CD14-positive monocyte (primary cell): ENCODE measurements around the gene CRAMP1. TPM values are rescaled to one million over a fixed set of nuclear protein-coding genes. Genes with fewer than 3 reads are reported as not detected.

Experiments used
- DNase-seq, 3 donors: peaks; one replicate each; pipeline ENCODE4 v3.0.0-alpha.2; 2011 to 2022
- H2AFZ ChIP-seq: 2 replicates; pipeline ENCODE4 v1.6.0; 2012; ENCODE audit warnings: mild to moderate bottlenecking, low read depth, low read length, inconsistent platforms; ENCODE audit not compliant: insufficient read depth, poor library complexity, severe bottlenecking
- H3K27ac ChIP-seq, 2 donors: 1 replicate in 1 of 2; 2 replicates in 1 of 2; pipeline ENCODE4 v1.5.1; 2012 to 2013; ENCODE audit warnings: low read length in 2 of 2, control low read depth in 1 of 2, inconsistent platforms in 1 of 2, low read depth in 1 of 2, mild to moderate bottlenecking in 1 of 2
- H3K27me3 ChIP-seq, 2 donors: one replicate each; pipeline versions ENCODE4 v1.6.0 to v1.6.1; 2011 to 2013; ENCODE audit warnings: low read length in 2 of 2; ENCODE audit not compliant: control insufficient read depth in 2 of 2, insufficient read depth in 2 of 2
- H3K36me3 ChIP-seq, 2 donors: replicated peaks in 1 of 2; 1 replicate in 1 of 2; 2 replicates in 1 of 2; pipeline versions ENCODE4 v1.5.1 to v1.6.1; 2012 to 2013; ENCODE audit warnings: low read length in 2 of 2, control low read depth in 1 of 2, inconsistent platforms in 1 of 2, mild to moderate bottlenecking in 1 of 2; ENCODE audit not compliant: insufficient read depth in 2 of 2, control insufficient read depth in 1 of 2
- H3K4me1 ChIP-seq, 2 donors: 1 replicate in 1 of 2; 2 replicates in 1 of 2; pipeline versions ENCODE4 v1.5.1 to v1.6.1; 2012 to 2013; ENCODE audit warnings: low read length in 2 of 2, control low read depth in 1 of 2, inconsistent platforms in 1 of 2, mild to moderate bottlenecking in 1 of 2, moderate library complexity in 1 of 2; ENCODE audit not compliant: insufficient read depth in 2 of 2, control insufficient read depth in 1 of 2
- H3K4me2 ChIP-seq: replicated peaks from 2 replicates; pipeline ENCODE3; 2012; ENCODE audit warnings: low read length, moderate library complexity, mild to moderate bottlenecking; ENCODE audit not compliant: poor library complexity, severe bottlenecking; ENCODE audit errors: extremely low read depth
- H3K4me3 ChIP-seq, 3 experiments: fragments of 200-600 bp in 1 of 3; sonication (generic) in 1 of 3; replicated peaks in 1 of 3; 1 replicate in 2 of 3; 2 replicates in 1 of 3; pipeline ENCODE4 v1.5.1; 2011 to 2013; ENCODE audit warnings: low read length in 3 of 3, mild to moderate bottlenecking in 3 of 3, control low read depth in 2 of 3, low read depth in 2 of 3, inconsistent platforms in 1 of 3, moderate library complexity in 1 of 3
- H3K79me2 ChIP-seq: 2 replicates; pipeline ENCODE4 v1.6.0; 2012; ENCODE audit warnings: mild to moderate bottlenecking, control low read depth, inconsistent platforms, low read length, moderate library complexity; ENCODE audit not compliant: insufficient read depth
- H3K9ac ChIP-seq: 2 replicates; pipeline ENCODE4 v1.6.0; 2017; ENCODE audit warnings: low read length, mild to moderate bottlenecking; ENCODE audit not compliant: insufficient read depth, poor library complexity, severe bottlenecking
- H3K9me3 ChIP-seq, 2 donors: replicated peaks in 1 of 2; 1 replicate in 1 of 2; 2 replicates in 1 of 2; pipeline versions ENCODE4 v1.5.1 to v1.6.1; 2012 to 2013; ENCODE audit warnings: low read length in 2 of 2, control low read depth in 1 of 2; ENCODE audit not compliant: control insufficient read depth in 1 of 2, insufficient read depth in 1 of 2
- H4K20me1 ChIP-seq: 2 replicates; pipeline ENCODE4 v1.6.0; 2012; ENCODE audit warnings: mild to moderate bottlenecking, low read length, control low read depth, moderate library complexity; ENCODE audit not compliant: insufficient read depth
- H3K27ac Mint-ChIP-seq, 7 donors: one replicate each; pipeline ENCODE4 v1.8.0; 2020; ENCODE audit warnings: mild to moderate bottlenecking in 7 of 7, mixed read lengths in 7 of 7, moderate library complexity in 6 of 7, inconsistent platforms in 2 of 7
- H3K27me3 Mint-ChIP-seq, 3 donors: one replicate each; pipeline ENCODE4 v1.8.0; 2021 to 2022; ENCODE audit warnings: low read depth in 3 of 3, mild to moderate bottlenecking in 3 of 3, mixed read lengths in 3 of 3, moderate library complexity in 3 of 3, inconsistent platforms in 1 of 3
- H3K36me3 Mint-ChIP-seq, 2 donors: one replicate each; pipeline ENCODE4 v1.8.0; 2020; ENCODE audit warnings: mixed read lengths in 2 of 2, inconsistent platforms in 1 of 2, mild to moderate bottlenecking in 1 of 2
- H3K4me1 Mint-ChIP-seq: one replicate; pipeline ENCODE4 v1.8.0; 2020; ENCODE audit warnings: mild to moderate bottlenecking, mixed read lengths
- H3K4me3 Mint-ChIP-seq, 2 donors: one replicate each; pipeline ENCODE4 v1.8.0; 2020; ENCODE audit warnings: mild to moderate bottlenecking in 2 of 2, mixed read lengths in 2 of 2, moderate library complexity in 1 of 2
- H3K9me3 Mint-ChIP-seq, 7 donors: one replicate each; pipeline ENCODE4 v1.8.0; 2020 to 2022; ENCODE audit warnings: mixed read lengths in 7 of 7, mild to moderate bottlenecking in 6 of 7, moderate library complexity in 6 of 7, inconsistent platforms in 2 of 7
- WGBS: methylation state at CpG from one replicate; pipeline ENCODE4 v1.1.5; 2013; ENCODE audit warnings: missing lambda C conversion rate; ENCODE audit not compliant: insufficient coverage; 5-methylcytosine and 5-hydroxymethylcytosine counted together
- intact Hi-C, 2 donors: fragments of 100-400 bp; cut with micrococcal nuclease; formaldehyde crosslinking; loops; one replicate each; pipeline versions ENCODE4 v1.15.0 to v1.15.1; 2023
- polyA plus RNA-seq, 3 donors: library from polyadenylated mRNA; depleted of rRNA in 1 of 3; unstranded in 2 of 3; stranded (reverse) in 1 of 3; fragments of 300-500 nt in 2 of 3; fragments of >200 nt in 1 of 3; fragmentation: Illumina TruSeq in 2 of 3; gene quantifications; 1 replicate in 2 of 3; 2 replicates in 1 of 3; pipeline ENCODE4 v1.2.3, GENCODE V29; 2012 to 2021
- TF ChIP-seq, protein P1 (sequence below): fragments of 200-600 bp; IDR thresholded peaks from one replicate; pipeline ENCODE4 v1.8.0; 2022; ENCODE audit warnings: antibody characterized with exemption, mild to moderate bottlenecking

Gene CRAMP1
- polyA plus RNA-seq, 3 donors, result 0.46 to 12.3 (median 1.0) TPM

- H3K9me3 ChIP-seq, result no peaks in the 10 kb centered on the region
- intact Hi-C loops, result no loop called here
These were observed 27.7 kb downstream of the CRAMP1 start for GRCh38 chr16:1639860-1640259.

DNA sequence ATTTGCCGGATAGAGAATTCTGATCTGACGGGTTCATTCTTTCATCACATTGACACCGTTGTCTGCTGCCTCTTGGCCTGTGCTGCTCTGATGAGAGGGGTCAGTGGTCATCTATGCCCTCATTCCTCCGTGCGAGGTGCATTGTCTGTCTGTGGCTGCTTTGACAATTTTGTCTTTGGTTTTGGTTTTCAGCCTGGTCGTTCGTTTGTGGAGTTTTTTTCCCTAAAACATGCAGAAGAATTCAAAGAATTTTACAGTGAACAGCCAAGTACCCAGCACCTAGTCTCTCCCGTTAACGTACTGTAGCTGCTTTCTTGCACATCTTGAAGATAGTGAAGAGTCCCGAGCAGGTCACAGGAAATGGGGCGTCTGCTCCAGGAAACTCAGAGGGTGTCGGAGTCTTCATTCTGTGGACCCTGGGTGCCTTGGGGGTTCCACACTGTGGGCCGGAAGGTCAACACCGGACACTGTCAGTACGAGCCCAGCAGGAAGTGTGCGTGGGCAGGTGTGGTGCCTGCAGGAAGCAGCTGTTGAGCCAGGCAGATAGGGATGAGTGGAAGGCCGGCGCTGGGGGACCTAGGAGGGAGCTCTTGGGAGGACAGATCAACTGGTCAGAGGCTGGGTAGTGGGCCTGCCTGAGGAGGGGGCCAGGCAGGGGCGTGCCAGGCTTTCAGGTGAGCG is 28.2 kb downstream of the CRAMP1 start:
- no peaks in the 10 kb centered on the region for H3K9me3 Mint-ChIP-seq
- Histone ChIP-seq H2AFZ (no peak overlapping the region), H4K20me1 (peaks cover 14% of the 10 kb centered on the region), H3K4me1 (no peaks in the 10 kb centered on the region), H3K27me3 (no peaks in the 10 kb centered on the region), H3K36me3 (peaks cover 78 to 96% of the 10 kb centered on the region in 2 donors), H3K79me2 (no peaks in the 10 kb centered on the region), H3K9me3 (no peaks in the 10 kb centered on the region), H3K4me3 (no peak overlapping the region), H3K9ac (no peak overlapping the region), H3K4me2 (no peak overlapping the region), H3K27ac (no peak overlapping the region)
- no peak overlapping the region for H3K4me3 Mint-ChIP-seq
- peak overlapping the region in 1 of 7 donors; percentile 38 for H3K27ac Mint-ChIP-seq
- intact Hi-C loops, result no loop called here
- peaks cover 4% of the 10 kb centered on the region for H3K4me1 Mint-ChIP-seq
- 64% methylated on average over 13 of the region's 20 CpGs for WGBS
- no peak for DNase-seq
- peaks cover 0 to 2% (median 2%) of the 10 kb centered on the region in 3 donors for H3K27me3 Mint-ChIP-seq
- TF ChIP-seq, protein P1, sequence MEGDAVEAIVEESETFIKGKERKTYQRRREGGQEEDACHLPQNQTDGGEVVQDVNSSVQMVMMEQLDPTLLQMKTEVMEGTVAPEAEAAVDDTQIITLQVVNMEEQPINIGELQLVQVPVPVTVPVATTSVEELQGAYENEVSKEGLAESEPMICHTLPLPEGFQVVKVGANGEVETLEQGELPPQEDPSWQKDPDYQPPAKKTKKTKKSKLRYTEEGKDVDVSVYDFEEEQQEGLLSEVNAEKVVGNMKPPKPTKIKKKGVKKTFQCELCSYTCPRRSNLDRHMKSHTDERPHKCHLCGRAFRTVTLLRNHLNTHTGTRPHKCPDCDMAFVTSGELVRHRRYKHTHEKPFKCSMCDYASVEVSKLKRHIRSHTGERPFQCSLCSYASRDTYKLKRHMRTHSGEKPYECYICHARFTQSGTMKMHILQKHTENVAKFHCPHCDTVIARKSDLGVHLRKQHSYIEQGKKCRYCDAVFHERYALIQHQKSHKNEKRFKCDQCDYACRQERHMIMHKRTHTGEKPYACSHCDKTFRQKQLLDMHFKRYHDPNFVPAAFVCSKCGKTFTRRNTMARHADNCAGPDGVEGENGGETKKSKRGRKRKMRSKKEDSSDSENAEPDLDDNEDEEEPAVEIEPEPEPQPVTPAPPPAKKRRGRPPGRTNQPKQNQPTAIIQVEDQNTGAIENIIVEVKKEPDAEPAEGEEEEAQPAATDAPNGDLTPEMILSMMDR, result no peak
- peaks cover 79 to 92% of the 10 kb centered on the region in 2 donors for H3K36me3 Mint-ChIP-seq

More at GRCh38 chr16:1639860-1640259, 27.7 kb downstream of the CRAMP1 start:
- H3K4me3 Mint-ChIP-seq, result no peak overlapping the region
- H3K9me3 Mint-ChIP-seq, result no peaks in the 10 kb centered on the region
- H3K27me3 Mint-ChIP-seq, result peaks cover 0 to 2% (median 2%) of the 10 kb centered on the region in 3 donors
- Histone ChIP-seq H2AFZ (no peak overlapping the region), H3K27ac (no peak overlapping the region), H3K9ac (no peak overlapping the region), H3K4me1 (no peaks in the 10 kb centered on the region), H3K27me3 (no peaks in the 10 kb centered on the region), H3K4me3 (no peak overlapping the region), H4K20me1 (peaks cover 16% of the 10 kb centered on the region), H3K4me2 (no peak overlapping the region), H3K36me3 (peaks cover 83 to 96% of the 10 kb centered on the region in 2 donors), H3K79me2 (no peaks in the 10 kb centered on the region)
- peaks cover 80 to 92% of the 10 kb centered on the region in 2 donors for H3K36me3 Mint-ChIP-seq
- 91% methylated on average over 8 of the region's 11 CpGs for WGBS
- no peak for DNase-seq
- no peak overlapping the region for H3K27ac Mint-ChIP-seq
- TF ChIP-seq, protein P1, result no peak
- peaks cover 3% of the 10 kb centered on the region for H3K4me1 Mint-ChIP-seq
